HEK293 (cell line): ENCODE results near the gene RIN3.

Experiments used
- CTCF ChIA-PET: fragments of 350-600 bp; formaldehyde crosslinking; extraction: SDS; loops from one replicate; lab custom pipeline; 2021; ENCODE audit warnings: antibody characterized with exemption; lab: Yijun Ruan, JAX
- POLR2A ChIA-PET: fragments of 300-600 bp; formaldehyde crosslinking; extraction: SDS; loops from one replicate; lab custom pipeline; 2020; ENCODE audit warnings: antibody characterized with exemption, inconsistent platforms; lab: Yijun Ruan, JAX
- H3K27ac ChIP-seq: fragments of 200-500 bp; sonication (Bioruptor generic); 2 replicates; pipeline ENCODE4 v1.5.1; 2014; ENCODE audit warnings: low read depth, low read length, control low read depth, inconsistent platforms; ENCODE audit errors: extremely low read depth
- H3K36me3 ChIP-seq, 2 experiments: fragments of 200-500 bp in 1 of 2; sonication (Bioruptor generic) in 1 of 2; 1 replicate in 1 of 2; 2 replicates in 1 of 2; pipeline ENCODE4 v1.5.1; 2014 to 2017; ENCODE audit warnings: inconsistent platforms in 2 of 2, low read length in 2 of 2; ENCODE audit not compliant: control insufficient read depth in 2 of 2, insufficient read depth in 1 of 2
- H3K4me1 ChIP-seq: fragments of 200-500 bp; sonication (Bioruptor generic); 2 replicates; pipeline ENCODE4 v1.5.1; 2014; ENCODE audit warnings: mild to moderate bottlenecking, low read length, inconsistent platforms; ENCODE audit not compliant: control insufficient read depth, insufficient read depth
- H3K4me3 ChIP-seq: 2 replicates; pipeline ENCODE4 v1.5.1; 2011; ENCODE audit warnings: low read depth, mild to moderate bottlenecking, control low read depth, low read length, moderate library complexity
- H3K9me3 ChIP-seq: fragments of 200-500 bp; sonication (Bioruptor generic); 2 replicates; pipeline ENCODE4 v1.5.1; 2014; ENCODE audit warnings: low read depth, low read length, inconsistent platforms; ENCODE audit not compliant: control insufficient read depth, insufficient read depth
- BCL11A ChIP-seq: fragments of 450-650 bp; formaldehyde crosslinking; IDR thresholded peaks from 2 replicates; pipeline ENCODE4 v1.5.1; 2016; ENCODE audit warnings: low read depth, missing biosample characterization, missing genetic modification characterization
- GLI2 ChIP-seq: fragments of 450-650 bp; formaldehyde crosslinking; IDR thresholded peaks from 2 replicates; pipeline ENCODE4; 2017; ENCODE audit warnings: missing biosample characterization, missing genetic modification characterization, low read depth, borderline replicate concordance
- KLF17 ChIP-seq: fragments of 450-650 bp; formaldehyde crosslinking; IDR thresholded peaks from 2 replicates; pipeline ENCODE4 v1.5.1; 2016; ENCODE audit warnings: missing biosample characterization, missing genetic modification characterization
- MYNN ChIP-seq: fragments of 450-650 bp; formaldehyde crosslinking; IDR thresholded peaks from 2 replicates; pipeline ENCODE4 v1.5.1; 2016; ENCODE audit warnings: missing biosample characterization, missing genetic modification characterization, borderline replicate concordance
- MZF1 ChIP-seq: fragments of 450-650 bp; formaldehyde crosslinking; IDR thresholded peaks from 2 replicates; pipeline ENCODE4 v1.5.1; 2017; ENCODE audit warnings: missing biosample characterization, missing genetic modification characterization, borderline replicate concordance
- PRDM6 ChIP-seq: fragments of 450-650 bp; formaldehyde crosslinking; IDR thresholded peaks from 2 replicates; pipeline ENCODE4 v1.5.1; 2017; ENCODE audit warnings: missing biosample characterization, missing genetic modification characterization
- REPIN1 ChIP-seq: fragments of 450-650 bp; formaldehyde crosslinking; IDR thresholded peaks from 2 replicates; pipeline ENCODE4 v1.5.1; 2017; ENCODE audit warnings: missing biosample characterization, missing genetic modification characterization, low read depth
- SCRT1 ChIP-seq: fragments of 450-650 bp; formaldehyde crosslinking; IDR thresholded peaks from 2 replicates; pipeline ENCODE4 v1.5.1; 2016; ENCODE audit warnings: missing biosample characterization, missing genetic modification characterization, borderline replicate concordance
- SETDB1 ChIP-seq: IDR thresholded peaks from one replicate; pipeline ENCODE4 v1.6.1; 2017; ENCODE audit warnings: mild to moderate bottlenecking, low read length, moderate library complexity, mixed read lengths; ENCODE audit not compliant: insufficient read length
- ZNF16 ChIP-seq: fragments of 450-650 bp; formaldehyde crosslinking; IDR thresholded peaks from 2 replicates; pipeline ENCODE4 v1.5.1; 2016; ENCODE audit warnings: low read depth, missing biosample characterization, missing genetic modification characterization
- ZNF2 ChIP-seq: fragments of 450-650 bp; formaldehyde crosslinking; IDR thresholded peaks from 2 replicates; pipeline ENCODE4 v1.5.1; 2016; ENCODE audit warnings: missing biosample characterization, missing genetic modification characterization
- ZNF223 ChIP-seq: fragments of 450-650 bp; formaldehyde crosslinking; IDR thresholded peaks from 2 replicates; pipeline ENCODE4 v1.5.1; 2016; ENCODE audit warnings: missing biosample characterization, missing genetic modification characterization
- ZNF23 ChIP-seq: fragments of 450-650 bp; formaldehyde crosslinking; IDR thresholded peaks from 2 replicates; pipeline ENCODE4 v1.5.1; 2016; ENCODE audit warnings: missing biosample characterization, missing genetic modification characterization, borderline replicate concordance
- ZNF350 ChIP-seq: fragments of 450-650 bp; formaldehyde crosslinking; IDR thresholded peaks from 2 replicates; pipeline ENCODE4 v1.5.0; 2017; ENCODE audit warnings: missing biosample characterization, mild to moderate bottlenecking, missing genetic modification characterization
- ZNF366 ChIP-seq: fragments of 450-650 bp; formaldehyde crosslinking; conservative IDR thresholded peaks from 2 replicates; pipeline ENCODE4 v1.5.1; 2016; ENCODE audit warnings: missing biosample characterization, missing genetic modification characterization
- ZNF488 ChIP-seq: fragments of 450-650 bp; formaldehyde crosslinking; IDR thresholded peaks from 2 replicates; pipeline ENCODE4 v1.5.1; 2016; ENCODE audit warnings: missing biosample characterization, missing genetic modification characterization
- ZNF514 ChIP-seq: fragments of 450-650 bp; formaldehyde crosslinking; IDR thresholded peaks from 2 replicates; pipeline ENCODE4 v1.5.1; 2016; ENCODE audit warnings: missing biosample characterization, missing genetic modification characterization
- ZNF529 ChIP-seq: fragments of 450-650 bp; formaldehyde crosslinking; IDR thresholded peaks from 2 replicates; pipeline ENCODE4 v1.5.1; 2017; ENCODE audit warnings: missing genetic modification characterization, missing biosample characterization; ENCODE audit not compliant: insufficient replicate concordance
- ZNF555 ChIP-seq: fragments of 450-650 bp; formaldehyde crosslinking; conservative IDR thresholded peaks from 2 replicates; pipeline ENCODE4 v1.5.1; 2017; ENCODE audit warnings: missing biosample characterization, mild to moderate bottlenecking, missing genetic modification characterization, inconsistent platforms
- ZNF654 ChIP-seq: fragments of 450-650 bp; formaldehyde crosslinking; IDR thresholded peaks from 2 replicates; pipeline ENCODE4 v1.5.1; 2016; ENCODE audit warnings: low read depth, missing biosample characterization, missing genetic modification characterization
- ZNF660 ChIP-seq: fragments of 450-650 bp; IDR thresholded peaks from 2 replicates; pipeline ENCODE4 v1.5.1; 2018; ENCODE audit warnings: missing biosample characterization, mild to moderate bottlenecking, missing genetic modification characterization
- ZNF830 ChIP-seq: fragments of 450-650 bp; IDR thresholded peaks from 2 replicates; pipeline ENCODE4 v1.5.0; 2018; ENCODE audit warnings: missing biosample characterization, missing genetic modification characterization, low read depth, mild to moderate bottlenecking, moderate library complexity
- ZNF837 ChIP-seq: fragments of 450-650 bp; formaldehyde crosslinking; IDR thresholded peaks from 2 replicates; pipeline ENCODE4 v1.5.1; 2016; ENCODE audit warnings: missing biosample characterization, missing genetic modification characterization
- ZSCAN16 ChIP-seq: fragments of 450-650 bp; formaldehyde crosslinking; IDR thresholded peaks from 2 replicates; pipeline ENCODE4 v1.5.1; 2016; ENCODE audit warnings: missing biosample characterization, missing genetic modification characterization
- TF ChIP-seq, protein P1 (sequence below): fragments of 450-650 bp; IDR thresholded peaks from 2 replicates; pipeline ENCODE4 v1.5.1; 2018; ENCODE audit warnings: missing biosample characterization, mild to moderate bottlenecking, missing genetic modification characterization
- TF ChIP-seq, protein P2 (sequence below): fragments of 450-650 bp; formaldehyde crosslinking; IDR thresholded peaks from 2 replicates; pipeline ENCODE4 v1.5.1; 2016; ENCODE audit warnings: missing biosample characterization, missing genetic modification characterization

The RIN3 gene

GRCh38 chr14:92628636-92629035 is 115.1 kb downstream of the RIN3 start:
- H3K9me3 ChIP-seq = no peaks in the 10 kb centered on the region
- no peak overlapping the region for H3K27ac ChIP-seq
- ChIA-PET POLR2A (no interaction called here), CTCF (no interaction called here)
- no peak overlapping the region for H3K4me3 ChIP-seq
- H3K36me3 ChIP-seq = no peaks in the 10 kb centered on the region
- H3K4me1 ChIP-seq = no peaks in the 10 kb centered on the region
- TF ChIP-seq, protein P1, sequence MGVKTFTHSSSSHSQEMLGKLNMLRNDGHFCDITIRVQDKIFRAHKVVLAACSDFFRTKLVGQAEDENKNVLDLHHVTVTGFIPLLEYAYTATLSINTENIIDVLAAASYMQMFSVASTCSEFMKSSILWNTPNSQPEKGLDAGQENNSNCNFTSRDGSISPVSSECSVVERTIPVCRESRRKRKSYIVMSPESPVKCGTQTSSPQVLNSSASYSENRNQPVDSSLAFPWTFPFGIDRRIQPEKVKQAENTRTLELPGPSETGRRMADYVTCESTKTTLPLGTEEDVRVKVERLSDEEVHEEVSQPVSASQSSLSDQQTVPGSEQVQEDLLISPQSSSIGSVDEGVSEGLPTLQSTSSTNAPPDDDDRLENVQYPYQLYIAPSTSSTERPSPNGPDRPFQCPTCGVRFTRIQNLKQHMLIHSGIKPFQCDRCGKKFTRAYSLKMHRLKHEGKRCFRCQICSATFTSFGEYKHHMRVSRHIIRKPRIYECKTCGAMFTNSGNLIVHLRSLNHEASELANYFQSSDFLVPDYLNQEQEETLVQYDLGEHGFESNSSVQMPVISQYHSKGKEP = no peak
- TF ChIP-seq ZNF529 (tag by site-specific recombination) = no peak
- TF ChIP-seq GLI2 (tag by site-specific recombination) = no peak
- no peak for TF ChIP-seq ZNF830 (tag by site-specific recombination)
- TF ChIP-seq, all 188 proteins: peak for 0

DNA sequence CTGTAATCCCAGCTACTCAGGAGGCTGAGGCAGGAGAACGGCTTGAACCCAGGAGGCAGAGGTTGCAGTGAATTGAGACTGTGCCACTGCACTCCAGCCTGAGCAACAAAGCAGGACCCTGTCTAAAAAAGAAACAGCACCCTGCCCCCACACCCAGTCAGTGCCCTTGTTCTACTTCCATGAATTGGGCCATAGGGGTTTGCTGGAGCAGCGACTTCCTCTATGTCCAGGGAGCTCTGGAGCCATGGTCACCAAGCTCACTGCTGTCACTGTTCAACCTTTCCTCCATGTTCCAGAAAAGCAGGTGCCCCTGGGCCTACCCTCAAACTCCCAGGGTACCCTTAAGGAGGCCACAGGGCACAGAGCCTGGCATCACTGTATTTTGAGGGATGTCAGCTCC is 116.8 kb downstream of the RIN3 start:
- Histone ChIP-seq H3K4me1 (no peaks in the 10 kb centered on the region), H3K9me3 (no peaks in the 10 kb centered on the region), H3K36me3 (no peaks in the 10 kb centered on the region)
- POLR2A ChIA-PET = no interaction called here
- CTCF ChIA-PET = interaction anchor here (0.9 to 1.6 kb wide), 2 partner anchors 17 to 56 kb away, joined by 3 to 6 read pairs; no protein-coding TSS in a partner anchor
- no peak for TF ChIP-seq ZNF2 (tag by site-specific recombination)
- no peak for TF ChIP-seq PRDM6 (tag by site-specific recombination)
- TF ChIP-seq KLF17 (tag by site-specific recombination) = no peak
- no peak for TF ChIP-seq ZNF350
- TF ChIP-seq ZNF654 = no peak
- no peak for TF ChIP-seq ZNF366 (tag by site-specific recombination)
- no peak for TF ChIP-seq REPIN1 (tag by site-specific recombination)
- no peak for TF ChIP-seq MZF1
- TF ChIP-seq, all 188 proteins: peak for 0
- no peak overlapping the region for H3K4me3 ChIP-seq
- no peak overlapping the region for H3K27ac ChIP-seq

DNA sequence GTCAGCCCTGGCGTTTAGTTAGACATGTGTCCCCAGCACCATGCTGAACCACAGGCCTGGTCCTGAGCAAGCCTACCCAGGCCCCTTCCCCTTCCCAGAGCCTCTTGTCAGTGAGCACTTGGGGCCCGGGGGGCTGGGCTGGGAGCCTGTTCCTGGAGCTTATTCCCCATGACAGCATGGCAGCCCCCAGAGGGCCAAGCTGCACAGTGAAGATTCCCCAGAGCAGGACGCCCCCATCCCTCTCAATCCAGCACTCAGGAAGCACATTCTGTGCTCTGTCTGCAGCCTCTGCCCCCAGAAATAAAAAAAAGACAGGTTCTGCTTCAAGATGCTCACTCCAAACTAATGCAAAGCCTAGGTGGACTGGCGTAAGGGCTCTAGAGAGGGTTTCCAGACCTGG is 117.5 kb downstream of the RIN3 start:
- Histone ChIP-seq H3K36me3 (no peaks in the 10 kb centered on the region), H3K4me3 (no peak overlapping the region), H3K9me3 (no peaks in the 10 kb centered on the region), H3K4me1 (no peaks in the 10 kb centered on the region), H3K27ac (no peak overlapping the region)
- ChIA-PET POLR2A (no interaction called here), CTCF (interaction anchor here (1.6 kb wide), 1 partner anchor 18 kb away, joined by 6 read pairs; no protein-coding TSS in a partner anchor)
- TF ChIP-seq MYNN (tag by site-specific recombination) (no peak), ZNF514 (tag by site-specific recombination) (no peak), ZNF223 (no peak), ZNF555 (tag by site-specific recombination) (no peak), ZSCAN16 (tag by site-specific recombination) (no peak), ZNF16 (tag by site-specific recombination) (no peak), BCL11A (tag by site-specific recombination) (no peak), ZNF837 (tag by site-specific recombination) (no peak), SCRT1 (tag by site-specific recombination) (no peak), ZNF23 (tag by site-specific recombination) (no peak), ZNF488 (no peak), SETDB1 (no peak), ZNF660 (tag by site-specific recombination) (no peak)
- TF ChIP-seq, protein P2, sequence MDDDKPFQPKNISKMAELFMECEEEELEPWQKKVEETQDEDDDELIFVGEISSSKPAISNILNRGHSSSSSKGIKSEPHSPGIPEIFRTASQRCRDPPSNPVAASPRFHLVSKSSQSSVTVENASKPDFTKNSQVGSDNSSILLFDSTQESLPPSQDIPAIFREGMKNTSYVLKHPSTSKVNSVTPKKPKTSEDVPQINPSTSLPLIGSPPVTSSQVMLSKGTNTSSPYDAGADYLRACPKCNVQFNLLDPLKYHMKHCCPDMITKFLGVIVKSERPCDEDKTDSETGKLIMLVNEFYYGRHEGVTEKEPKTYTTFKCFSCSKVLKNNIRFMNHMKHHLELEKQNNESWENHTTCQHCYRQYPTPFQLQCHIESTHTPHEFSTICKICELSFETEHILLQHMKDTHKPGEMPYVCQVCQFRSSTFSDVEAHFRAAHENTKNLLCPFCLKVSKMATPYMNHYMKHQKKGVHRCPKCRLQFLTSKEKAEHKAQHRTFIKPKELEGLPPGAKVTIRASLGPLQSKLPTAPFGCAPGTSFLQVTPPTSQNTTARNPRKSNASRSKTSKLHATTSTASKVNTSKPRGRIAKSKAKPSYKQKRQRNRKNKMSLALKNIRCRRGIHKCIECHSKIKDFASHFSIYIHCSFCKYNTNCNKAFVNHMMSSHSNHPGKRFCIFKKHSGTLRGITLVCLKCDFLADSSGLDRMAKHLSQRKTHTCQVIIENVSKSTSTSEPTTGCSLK (tag by site-specific recombination) = no peak
